HepG2 (cell line): ENCODE data around the gene NT5DC1. TPM values are rescaled to one million over a fixed set of nuclear protein-coding genes. Genes with fewer than 3 reads are reported as not detected.

Source experiments
- CCAR2 ChIP-seq: fragments of 200-400 bp; formaldehyde crosslinking; optimal IDR thresholded peaks from 2 replicates; pipeline ENCODE3; 2018; ENCODE audit warnings: low read depth, mild to moderate bottlenecking, low read length, moderate library complexity
- DMAP1 ChIP-seq: IDR thresholded peaks from 2 replicates; pipeline ENCODE4 v1.6.1; 2016
- ETV6 ChIP-seq: sonication (generic); formaldehyde crosslinking; conservative IDR thresholded peaks from 2 replicates; pipeline ENCODE4 v1.4.0; 2020; ENCODE audit warnings: missing genetic modification reagents
- KAT2B ChIP-seq: fragments of 150-350 bp; IDR thresholded peaks from 2 replicates; pipeline ENCODE4 v1.6.1; 2014; ENCODE audit warnings: low read depth, low read length, borderline replicate concordance
- RFXAP ChIP-seq: sonication (generic); formaldehyde crosslinking; IDR thresholded peaks from 2 replicates; pipeline ENCODE4 v1.4.0; 2020; ENCODE audit warnings: missing genetic modification reagents, borderline replicate concordance
- ZBTB7B ChIP-seq: sonication (generic); formaldehyde crosslinking; IDR thresholded peaks from 2 replicates; pipeline ENCODE4 v1.4.0; 2020; ENCODE audit warnings: missing genetic modification reagents
- ZNF512 ChIP-seq: sonication (generic); formaldehyde crosslinking; IDR thresholded peaks from 2 replicates; pipeline ENCODE4 v1.4.0; 2020; ENCODE audit warnings: mild to moderate bottlenecking, missing genetic modification reagents
- ZNF652 ChIP-seq: IDR thresholded peaks from 2 replicates; pipeline ENCODE4 v1.6.1; 2016; ENCODE audit warnings: low read depth, borderline replicate concordance
- ZNF709 ChIP-seq: sonication (generic); formaldehyde crosslinking; IDR thresholded peaks from 2 replicates; pipeline ENCODE4 v1.5.0; 2020; ENCODE audit warnings: mild to moderate bottlenecking, missing genetic modification reagents
- polyA plus RNA-seq, 8 experiments: library from polyadenylated mRNA; depleted of rRNA in 3 of 8; stranded (reverse) in 7 of 8; unstranded in 1 of 8; fragments of >200 nt; fragmentation: Illumina TruSeq in 4 of 8; extraction: Trizol in 4 of 8; gene quantifications; 2 replicates each; pipeline versions ENCODE4 v1.2.1 to v1.2.3, GENCODE V29; 2011 to 2016; ENCODE audit warnings: low read depth in 4 of 8, missing spikeins in 1 of 8, mixed read lengths in 1 of 8; ENCODE audit not compliant: insufficient read depth in 1 of 8
- total RNA-seq, 5 experiments: library from RNA; depleted of rRNA; stranded (reverse); fragments of >200 nt; fragmentation: Illumina TruSeq; extraction: Trizol; gene quantifications; 2 replicates each; pipeline ENCODE4 v1.2.3, GENCODE V29; 2016; ENCODE audit warnings: low read depth in 1 of 5
- TF ChIP-seq, protein P1 (sequence below): sonication (generic); formaldehyde crosslinking; conservative IDR thresholded peaks from 2 replicates; pipeline ENCODE4 v1.4.0; 2020; ENCODE audit warnings: mild to moderate bottlenecking, missing genetic modification reagents, moderate library complexity
- TF ChIP-seq, protein P2 (sequence below), 2 experiments: sonication (generic) in 1 of 2; formaldehyde crosslinking in 1 of 2; IDR thresholded peaks; 2 replicates each; pipeline versions ENCODE4 v1.6.1 to v1.9.0; 2014 to 2022; ENCODE audit warnings: antibody characterized with exemption in 1 of 2, borderline replicate concordance in 1 of 2, inconsistent platforms in 1 of 2, low read depth in 1 of 2, missing genetic modification reagents in 1 of 2
- TF ChIP-seq, protein P3 (sequence below): sonication (generic); formaldehyde crosslinking; IDR thresholded peaks from 2 replicates; pipeline ENCODE4 v1.5.0; 2020; ENCODE audit warnings: missing genetic modification reagents

NT5DC1 gene
- total and polyA plus RNA-seq, 2 of the 13 experiments (the other 11 are each of a cell fraction or from before 2014, with no cell fraction given) = 27.0 to 56.1 TPM

GRCh38 chr6:116280161-116280932 is 179.7 kb downstream of the NT5DC1 start (continued):
- TF ChIP-seq, protein P1, sequence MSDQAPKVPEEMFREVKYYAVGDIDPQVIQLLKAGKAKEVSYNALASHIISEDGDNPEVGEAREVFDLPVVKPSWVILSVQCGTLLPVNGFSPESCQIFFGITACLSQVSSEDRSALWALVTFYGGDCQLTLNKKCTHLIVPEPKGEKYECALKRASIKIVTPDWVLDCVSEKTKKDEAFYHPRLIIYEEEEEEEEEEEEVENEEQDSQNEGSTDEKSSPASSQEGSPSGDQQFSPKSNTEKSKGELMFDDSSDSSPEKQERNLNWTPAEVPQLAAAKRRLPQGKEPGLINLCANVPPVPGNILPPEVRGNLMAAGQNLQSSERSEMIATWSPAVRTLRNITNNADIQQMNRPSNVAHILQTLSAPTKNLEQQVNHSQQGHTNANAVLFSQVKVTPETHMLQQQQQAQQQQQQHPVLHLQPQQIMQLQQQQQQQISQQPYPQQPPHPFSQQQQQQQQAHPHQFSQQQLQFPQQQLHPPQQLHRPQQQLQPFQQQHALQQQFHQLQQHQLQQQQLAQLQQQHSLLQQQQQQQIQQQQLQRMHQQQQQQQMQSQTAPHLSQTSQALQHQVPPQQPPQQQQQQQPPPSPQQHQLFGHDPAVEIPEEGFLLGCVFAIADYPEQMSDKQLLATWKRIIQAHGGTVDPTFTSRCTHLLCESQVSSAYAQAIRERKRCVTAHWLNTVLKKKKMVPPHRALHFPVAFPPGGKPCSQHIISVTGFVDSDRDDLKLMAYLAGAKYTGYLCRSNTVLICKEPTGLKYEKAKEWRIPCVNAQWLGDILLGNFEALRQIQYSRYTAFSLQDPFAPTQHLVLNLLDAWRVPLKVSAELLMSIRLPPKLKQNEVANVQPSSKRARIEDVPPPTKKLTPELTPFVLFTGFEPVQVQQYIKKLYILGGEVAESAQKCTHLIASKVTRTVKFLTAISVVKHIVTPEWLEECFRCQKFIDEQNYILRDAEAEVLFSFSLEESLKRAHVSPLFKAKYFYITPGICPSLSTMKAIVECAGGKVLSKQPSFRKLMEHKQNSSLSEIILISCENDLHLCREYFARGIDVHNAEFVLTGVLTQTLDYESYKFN (CRISPR knock-in tag) = no peak
- TF ChIP-seq ZNF512 (no peak), ETV6 (CRISPR knock-in tag) (no peak), CCAR2 (no peak), ZNF709 (no peak), DMAP1 (no peak), ZBTB7B (CRISPR knock-in tag) (no peak), KAT2B (no peak), RFXAP (CRISPR knock-in tag) (no peak; the same call in 1 of the 2 replicates), ZNF652 (peak; percentile 4)
- TF ChIP-seq, protein P2, sequence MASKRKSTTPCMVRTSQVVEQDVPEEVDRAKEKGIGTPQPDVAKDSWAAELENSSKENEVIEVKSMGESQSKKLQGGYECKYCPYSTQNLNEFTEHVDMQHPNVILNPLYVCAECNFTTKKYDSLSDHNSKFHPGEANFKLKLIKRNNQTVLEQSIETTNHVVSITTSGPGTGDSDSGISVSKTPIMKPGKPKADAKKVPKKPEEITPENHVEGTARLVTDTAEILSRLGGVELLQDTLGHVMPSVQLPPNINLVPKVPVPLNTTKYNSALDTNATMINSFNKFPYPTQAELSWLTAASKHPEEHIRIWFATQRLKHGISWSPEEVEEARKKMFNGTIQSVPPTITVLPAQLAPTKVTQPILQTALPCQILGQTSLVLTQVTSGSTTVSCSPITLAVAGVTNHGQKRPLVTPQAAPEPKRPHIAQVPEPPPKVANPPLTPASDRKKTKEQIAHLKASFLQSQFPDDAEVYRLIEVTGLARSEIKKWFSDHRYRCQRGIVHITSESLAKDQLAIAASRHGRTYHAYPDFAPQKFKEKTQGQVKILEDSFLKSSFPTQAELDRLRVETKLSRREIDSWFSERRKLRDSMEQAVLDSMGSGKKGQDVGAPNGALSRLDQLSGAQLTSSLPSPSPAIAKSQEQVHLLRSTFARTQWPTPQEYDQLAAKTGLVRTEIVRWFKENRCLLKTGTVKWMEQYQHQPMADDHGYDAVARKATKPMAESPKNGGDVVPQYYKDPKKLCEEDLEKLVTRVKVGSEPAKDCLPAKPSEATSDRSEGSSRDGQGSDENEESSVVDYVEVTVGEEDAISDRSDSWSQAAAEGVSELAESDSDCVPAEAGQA (IDR thresholded peaks at IDR 0.05; ENCODE audit: low read depth) = 0 out of 2 replicates have a peak, but pooled peaks have one; percentile 31
- TF ChIP-seq, protein P2 (CRISPR knock-in tag; IDR thresholded peaks at IDR 0.05; ENCODE audit: borderline replicate concordance) = 0 out of 2 replicates have a peak, but pooled peaks have one; percentile 16
- TF ChIP-seq, protein P3, sequence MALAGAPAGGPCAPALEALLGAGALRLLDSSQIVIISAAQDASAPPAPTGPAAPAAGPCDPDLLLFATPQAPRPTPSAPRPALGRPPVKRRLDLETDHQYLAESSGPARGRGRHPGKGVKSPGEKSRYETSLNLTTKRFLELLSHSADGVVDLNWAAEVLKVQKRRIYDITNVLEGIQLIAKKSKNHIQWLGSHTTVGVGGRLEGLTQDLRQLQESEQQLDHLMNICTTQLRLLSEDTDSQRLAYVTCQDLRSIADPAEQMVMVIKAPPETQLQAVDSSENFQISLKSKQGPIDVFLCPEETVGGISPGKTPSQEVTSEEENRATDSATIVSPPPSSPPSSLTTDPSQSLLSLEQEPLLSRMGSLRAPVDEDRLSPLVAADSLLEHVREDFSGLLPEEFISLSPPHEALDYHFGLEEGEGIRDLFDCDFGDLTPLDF = no peak
